ENCODE measurements around the gene ATP1B4. TPM values are rescaled to one million over a fixed set of nuclear protein-coding genes. Genes with fewer than 3 reads are reported as not detected.

Gene ATP1B4
- polyA plus RNA-seq, 3 donors: 0.01 TPM; not detected in 2

DNA sequence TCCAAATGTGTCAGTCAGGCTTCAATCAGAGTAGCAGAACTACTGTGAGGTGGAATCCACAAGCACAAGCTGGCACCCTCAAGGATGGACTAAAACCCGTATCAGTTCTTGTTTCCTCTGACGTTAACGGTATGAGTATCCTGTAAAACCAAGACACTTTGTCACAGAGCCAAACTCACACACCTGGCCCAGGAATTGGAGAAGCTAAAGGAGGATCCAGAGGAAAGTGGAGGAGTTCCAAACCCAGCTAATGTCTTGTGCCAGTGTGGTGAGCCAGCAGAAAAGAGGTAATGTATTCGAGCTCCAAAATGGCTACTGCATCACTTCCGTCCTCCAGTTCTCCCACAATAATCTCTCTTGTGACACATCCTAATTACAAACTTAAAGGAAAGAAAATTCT is 44.7 kb downstream of the ATP1B4 start:
- Histone ChIP-seq H3K4me3 (replicated peaks in 1 of 3; ENCODE audit: low read depth in 2 of 3, low read length in 3 of 3) (no peak overlapping the region), H3K9me3 (replicated peaks in 1 of 2; ENCODE audit: control insufficient read depth in 1 of 2, insufficient read depth in 1 of 2, low read length in 2 of 2) (peaks cover 5 to 11% of the 10 kb centered on the region in 2 donors), H3K9ac (ENCODE audit: insufficient read depth, low read length, poor library complexity, severe bottlenecking) (no peak overlapping the region), H3K27ac (ENCODE audit: low read depth in 1 of 2, low read length in 2 of 2) (no peak overlapping the region), H3K79me2 (ENCODE audit: insufficient read depth, low read length) (no peaks in the 10 kb centered on the region), H3K36me3 (replicated peaks in 1 of 2; ENCODE audit: control insufficient read depth in 1 of 2, insufficient read depth in 2 of 2, low read length in 2 of 2) (no peaks in the 10 kb centered on the region), H3K4me2 (replicated peaks; ENCODE audit: extremely low read depth, low read length, poor library complexity, severe bottlenecking) (no peak overlapping the region), H3K4me1 (ENCODE audit: control insufficient read depth in 1 of 2, insufficient read depth in 2 of 2, low read length in 2 of 2) (no peaks in the 10 kb centered on the region), H4K20me1 (ENCODE audit: insufficient read depth, low read length) (no peaks in the 10 kb centered on the region), H3K27me3 (ENCODE audit: control insufficient read depth in 2 of 2, insufficient read depth in 2 of 2, low read length in 2 of 2) (no peaks in the 10 kb centered on the region), H2AFZ (ENCODE audit: insufficient read depth, low read depth, low read length, poor library complexity, severe bottlenecking) (no peak overlapping the region)
- H3K27ac Mint-ChIP-seq: no peak overlapping the region
- no peaks in the 10 kb centered on the region for H3K4me1 Mint-ChIP-seq
- TF ChIP-seq, protein P1, sequence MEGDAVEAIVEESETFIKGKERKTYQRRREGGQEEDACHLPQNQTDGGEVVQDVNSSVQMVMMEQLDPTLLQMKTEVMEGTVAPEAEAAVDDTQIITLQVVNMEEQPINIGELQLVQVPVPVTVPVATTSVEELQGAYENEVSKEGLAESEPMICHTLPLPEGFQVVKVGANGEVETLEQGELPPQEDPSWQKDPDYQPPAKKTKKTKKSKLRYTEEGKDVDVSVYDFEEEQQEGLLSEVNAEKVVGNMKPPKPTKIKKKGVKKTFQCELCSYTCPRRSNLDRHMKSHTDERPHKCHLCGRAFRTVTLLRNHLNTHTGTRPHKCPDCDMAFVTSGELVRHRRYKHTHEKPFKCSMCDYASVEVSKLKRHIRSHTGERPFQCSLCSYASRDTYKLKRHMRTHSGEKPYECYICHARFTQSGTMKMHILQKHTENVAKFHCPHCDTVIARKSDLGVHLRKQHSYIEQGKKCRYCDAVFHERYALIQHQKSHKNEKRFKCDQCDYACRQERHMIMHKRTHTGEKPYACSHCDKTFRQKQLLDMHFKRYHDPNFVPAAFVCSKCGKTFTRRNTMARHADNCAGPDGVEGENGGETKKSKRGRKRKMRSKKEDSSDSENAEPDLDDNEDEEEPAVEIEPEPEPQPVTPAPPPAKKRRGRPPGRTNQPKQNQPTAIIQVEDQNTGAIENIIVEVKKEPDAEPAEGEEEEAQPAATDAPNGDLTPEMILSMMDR (IDR thresholded peaks at IDR 0.05): no peak
- no peak overlapping the region for H3K4me3 Mint-ChIP-seq
- intact Hi-C loops (cut with micrococcal nuclease): no loop called here
- no peak for DNase-seq
- WGBS (ENCODE audit: insufficient coverage): no CpG with 5 or more reads among the region's 5 CpGs
- H3K36me3 Mint-ChIP-seq: no peaks in the 10 kb centered on the region
- peaks cover 9 to 30% (median 15%) of the 10 kb centered on the region in 7 donors for H3K9me3 Mint-ChIP-seq
- peaks cover 0 to 4% (median 0%) of the 10 kb centered on the region in 3 donors for H3K27me3 Mint-ChIP-seq (ENCODE audit: low read depth in 3 of 3)

DNA sequence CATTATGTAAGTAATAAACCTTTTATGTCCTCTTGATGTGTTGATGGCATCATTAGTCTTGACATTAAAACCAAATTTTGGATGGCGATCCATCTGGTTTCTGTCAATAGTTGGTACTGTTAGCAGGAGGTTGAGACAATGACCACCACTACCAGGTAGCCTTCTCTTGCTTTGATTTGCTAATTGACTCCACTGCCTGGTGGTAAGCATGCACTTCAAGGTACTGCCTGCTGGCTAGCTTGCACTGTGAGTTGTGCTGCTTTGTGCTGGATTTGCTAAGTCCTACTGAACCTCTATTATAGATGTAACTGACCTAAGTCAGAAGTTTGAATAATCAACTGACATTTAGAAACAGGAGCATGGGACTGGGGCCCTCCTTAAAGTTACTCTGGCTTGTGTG is 46.3 kb downstream of the ATP1B4 start:
- TF ChIP-seq, protein P1 (IDR thresholded peaks at IDR 0.05): no peak

More for the DNA sequence above, 46.3 kb downstream of the ATP1B4 start:
- Histone ChIP-seq H3K27me3 (ENCODE audit: control insufficient read depth in 2 of 2, insufficient read depth in 2 of 2, low read length in 2 of 2) (no peaks in the 10 kb centered on the region), H3K9me3 (replicated peaks in 1 of 2; ENCODE audit: control insufficient read depth in 1 of 2, insufficient read depth in 1 of 2, low read length in 2 of 2) (peaks cover 5 to 11% of the 10 kb centered on the region in 2 donors), H3K4me2 (replicated peaks; ENCODE audit: extremely low read depth, low read length, poor library complexity, severe bottlenecking) (no peak overlapping the region), H3K9ac (ENCODE audit: insufficient read depth, low read length, poor library complexity, severe bottlenecking) (no peak overlapping the region), H3K27ac (ENCODE audit: low read depth in 1 of 2, low read length in 2 of 2) (no peak overlapping the region), H2AFZ (ENCODE audit: insufficient read depth, low read depth, low read length, poor library complexity, severe bottlenecking) (no peak overlapping the region), H3K36me3 (replicated peaks in 1 of 2; ENCODE audit: control insufficient read depth in 1 of 2, insufficient read depth in 2 of 2, low read length in 2 of 2) (no peaks in the 10 kb centered on the region), H3K79me2 (ENCODE audit: insufficient read depth, low read length) (no peaks in the 10 kb centered on the region), H4K20me1 (ENCODE audit: insufficient read depth, low read length) (no peaks in the 10 kb centered on the region), H3K4me1 (ENCODE audit: control insufficient read depth in 1 of 2, insufficient read depth in 2 of 2, low read length in 2 of 2) (no peaks in the 10 kb centered on the region), H3K4me3 (replicated peaks in 1 of 3; ENCODE audit: low read depth in 2 of 3, low read length in 3 of 3) (no peak overlapping the region)
- Mint-ChIP-seq H3K27me3 (ENCODE audit: low read depth in 3 of 3) (peaks cover 0 to 4% (median 0%) of the 10 kb centered on the region in 3 donors), H3K9me3 (peaks cover 9 to 30% (median 15%) of the 10 kb centered on the region in 7 donors), H3K4me3 (no peak overlapping the region), H3K4me1 (no peaks in the 10 kb centered on the region), H3K27ac (no peak overlapping the region), H3K36me3 (no peaks in the 10 kb centered on the region)
- DNase-seq: no peak
- WGBS (ENCODE audit: insufficient coverage): no CpG with 5 or more reads among the region's 1 CpG
- intact Hi-C loops (cut with micrococcal nuclease): no loop called here
